ENCODE measurements around the gene SOX13.

The SOX13 gene

GRCh38 chr1:204107892-204108291, 35.0 kb downstream of the SOX13 start:
- Histone ChIP-seq H3K27ac (no peak overlapping the region), H3K4me3 (no peak overlapping the region)
- no peak for TF ChIP-seq CTCF (IDR thresholded peaks at IDR 0.05)
- DNase-seq (ENCODE audit: low spot score), result no peak

GRCh38 chr1:204108312-204109141, 35.6 kb downstream of the SOX13 start:
- Histone ChIP-seq H3K27ac (no peak overlapping the region), H3K4me3 (no peak overlapping the region)
- no peak for DNase-seq (ENCODE audit: low spot score)
- TF ChIP-seq CTCF (IDR thresholded peaks at IDR 0.05), result no peak

- Histone ChIP-seq H3K27ac (no peak overlapping the region), H3K4me3 (no peak overlapping the region)
- no peak for TF ChIP-seq CTCF (IDR thresholded peaks at IDR 0.05)
- DNase-seq (ENCODE audit: low spot score), result no peak
Measured at GRCh38 chr1:204110894-204111633, 38.1 kb downstream of the SOX13 start.

- DNase-seq (ENCODE audit: low spot score), result no peak
- TF ChIP-seq CTCF (IDR thresholded peaks at IDR 0.05), result no peak
- Histone ChIP-seq H3K27ac (no peak overlapping the region), H3K4me3 (no peak overlapping the region)
Measured at GRCh38 chr1:204112876-204113730, 40.2 kb downstream of the SOX13 start.

- Histone ChIP-seq H3K27ac (no peak overlapping the region), H3K4me3 (no peak overlapping the region)
- no peak for TF ChIP-seq CTCF (IDR thresholded peaks at IDR 0.05)
- no peak for DNase-seq (ENCODE audit: low spot score)
Measured at GRCh38 chr1:204113896-204114295, 41.0 kb downstream of the SOX13 start.

- no peak for DNase-seq (ENCODE audit: low spot score)
- no peak overlapping the region for H3K27ac ChIP-seq
- no peak overlapping the region for H3K4me3 ChIP-seq
- no peak for TF ChIP-seq CTCF (IDR thresholded peaks at IDR 0.05)
Measured at GRCh38 chr1:204114606-204115005, 41.7 kb downstream of the SOX13 start.

Data from coronary artery (tissue), 2 donors.